SH-SY5Y (cell line): ENCODE results near the gene NRBP1.

Experiments used
- GATA2 ChIP-seq: IDR thresholded peaks from 2 replicates; pipeline ENCODE4 v1.6.1; 2011; ENCODE audit warnings: mild to moderate bottlenecking, low read depth, low read length
- GATA3 ChIP-seq: IDR thresholded peaks from 2 replicates; pipeline ENCODE4 v1.6.1; 2011; ENCODE audit warnings: low read depth, mild to moderate bottlenecking, low read length, moderate library complexity

The NRBP1 gene

DNA sequence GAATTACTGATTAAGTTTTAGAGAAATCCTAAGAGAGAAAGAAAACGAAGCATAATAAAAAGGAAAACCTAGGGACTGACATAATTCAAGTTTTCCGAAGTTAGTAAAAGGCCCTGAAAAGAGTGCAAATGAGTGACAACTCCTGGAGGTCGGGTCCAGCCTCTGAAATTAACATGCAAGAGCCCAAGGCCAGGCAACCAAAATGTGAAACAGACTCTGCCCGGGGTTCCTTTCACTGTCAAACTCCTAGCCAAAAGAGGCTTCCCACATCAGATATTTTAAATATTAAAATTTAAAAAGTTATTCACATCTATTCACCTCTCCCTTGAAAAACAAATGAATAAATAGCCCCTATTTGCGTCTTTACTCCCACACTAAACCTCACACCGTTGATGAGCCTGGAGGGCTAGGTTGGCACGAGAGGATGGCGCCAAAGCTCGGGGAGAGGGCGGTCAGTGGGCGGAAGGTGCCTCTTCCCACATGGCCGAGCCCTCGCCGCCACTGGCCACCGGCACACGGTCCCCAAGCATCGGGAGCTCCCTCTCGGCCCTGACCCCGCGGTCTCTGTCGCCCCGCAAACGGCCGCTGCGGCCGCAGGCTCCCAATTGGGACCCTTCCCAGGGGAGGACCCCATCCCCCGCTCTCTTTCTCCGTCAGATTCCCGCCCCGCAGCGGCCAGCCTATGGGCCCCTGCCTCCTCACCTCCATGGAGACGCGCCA lies 19.7 kb upstream of the NRBP1 start:
- TF ChIP-seq GATA3 (no peak), GATA2 (no peak)

- TF ChIP-seq GATA3, result no peak
- TF ChIP-seq GATA2, result no peak
Observed at GRCh38 chr2:27409321-27410073, 18.9 kb upstream of the NRBP1 start, which contains the start of gene PPM1G. TSS of gene PPM1G (minus strand) at chr2:27409591. CDS start at chr2:27409422, 169 bp downstream.

GRCh38 chr2:27412419-27413152 lies 15.8 kb upstream of the NRBP1 start:
- TF ChIP-seq GATA3 (no peak), GATA2 (no peak)

DNA sequence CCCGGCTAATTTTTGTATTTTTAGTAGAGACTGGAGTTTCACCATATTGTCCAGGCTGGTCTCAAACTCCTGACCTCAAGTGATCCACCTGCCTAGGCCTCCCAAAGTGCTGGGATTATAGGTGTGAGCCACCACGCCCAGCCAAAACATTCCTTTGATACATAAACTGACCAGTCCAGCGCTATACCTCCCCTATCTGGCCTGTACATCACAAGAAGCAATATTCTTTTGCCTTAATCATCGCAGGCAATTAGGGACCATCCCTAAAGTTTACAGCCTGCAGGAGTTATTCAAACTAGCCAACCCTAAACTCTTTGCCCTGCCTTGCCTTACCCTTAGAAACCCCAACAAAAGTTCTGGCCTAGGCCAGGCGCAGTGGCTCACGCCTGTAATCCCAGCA lies 12.3 kb upstream of the NRBP1 start:
- TF ChIP-seq GATA3 (no peak), GATA2 (no peak)

DNA sequence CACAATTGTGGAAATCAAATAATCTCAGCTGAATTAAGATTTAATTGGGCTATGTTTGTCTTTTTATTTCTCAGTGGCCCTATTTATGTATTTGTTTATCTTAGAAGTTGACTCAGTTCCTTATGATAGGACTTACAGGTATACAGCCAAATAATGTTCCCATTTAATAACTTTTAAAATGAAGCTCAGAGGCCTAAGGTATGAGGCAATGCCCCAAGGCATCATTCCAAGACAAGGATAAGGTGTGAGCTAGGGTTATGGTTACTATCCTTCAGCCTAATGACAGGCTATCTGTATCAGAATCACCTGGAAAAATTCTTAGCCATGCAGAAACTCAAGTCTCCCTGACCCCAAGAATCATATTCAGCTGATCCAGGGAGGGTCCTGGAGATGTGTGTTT lies 7.4 kb upstream of the NRBP1 start:
- TF ChIP-seq GATA2 (no peak), GATA3 (no peak)

GRCh38 chr2:27421660-27422250 lies 6.7 kb upstream of the NRBP1 start:
- TF ChIP-seq GATA2 (no peak), GATA3 (no peak)

DNA sequence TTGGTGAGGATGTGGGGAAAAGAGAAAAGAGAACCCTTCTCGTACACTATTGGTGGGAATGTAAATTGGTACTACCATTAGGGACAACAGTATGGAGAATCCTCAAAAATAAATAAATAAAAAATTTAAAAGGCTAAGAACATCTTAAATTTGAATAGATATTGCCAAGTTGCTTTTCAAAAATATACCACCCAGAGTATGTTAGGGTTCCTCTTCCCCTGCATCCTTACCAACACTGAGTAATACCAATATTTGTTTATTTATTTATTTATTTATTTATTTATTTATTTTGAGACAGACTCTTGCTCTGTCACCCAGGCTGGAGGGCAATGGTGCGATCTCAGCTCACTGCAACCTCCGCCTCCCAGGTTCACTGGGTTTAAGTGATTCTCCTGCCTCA lies 5.5 kb upstream of the NRBP1 start:
- TF ChIP-seq GATA3 (no peak), GATA2 (no peak)

- TF ChIP-seq GATA2, result no peak
- TF ChIP-seq GATA3, result no peak
Observed at GRCh38 chr2:27427863-27428212, 593 bp upstream of the NRBP1 start.

- no peak for TF ChIP-seq GATA2
- TF ChIP-seq GATA3, result no peak
Observed at GRCh38 chr2:27428978-27429541, 629 bp downstream of the NRBP1 start.

DNA sequence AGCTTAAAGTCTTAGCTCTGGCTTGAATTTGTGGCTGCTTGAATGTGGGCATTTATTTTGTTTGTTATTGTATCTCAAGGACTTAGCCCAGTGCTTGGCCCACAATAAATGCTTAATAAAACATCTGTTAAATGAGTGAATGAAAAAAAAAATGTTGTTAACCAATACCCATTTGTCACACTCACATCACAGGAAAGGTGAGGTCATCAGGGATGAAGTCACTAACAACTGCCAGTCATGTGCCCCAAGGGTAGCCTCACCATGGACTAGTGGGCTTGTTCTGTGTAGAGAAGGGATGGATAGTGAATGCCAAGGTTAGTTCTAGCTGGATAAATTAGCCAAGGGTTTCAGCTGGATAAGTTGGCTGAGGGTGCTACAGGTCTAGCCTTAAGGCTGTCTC lies 3.0 kb downstream of the NRBP1 start:
- TF ChIP-seq GATA3, result no peak
- TF ChIP-seq GATA2, result no peak

- TF ChIP-seq GATA2 (no peak), GATA3 (no peak)
Observed at GRCh38 chr2:27435628-27436027, 7.2 kb downstream of the NRBP1 start.

DNA sequence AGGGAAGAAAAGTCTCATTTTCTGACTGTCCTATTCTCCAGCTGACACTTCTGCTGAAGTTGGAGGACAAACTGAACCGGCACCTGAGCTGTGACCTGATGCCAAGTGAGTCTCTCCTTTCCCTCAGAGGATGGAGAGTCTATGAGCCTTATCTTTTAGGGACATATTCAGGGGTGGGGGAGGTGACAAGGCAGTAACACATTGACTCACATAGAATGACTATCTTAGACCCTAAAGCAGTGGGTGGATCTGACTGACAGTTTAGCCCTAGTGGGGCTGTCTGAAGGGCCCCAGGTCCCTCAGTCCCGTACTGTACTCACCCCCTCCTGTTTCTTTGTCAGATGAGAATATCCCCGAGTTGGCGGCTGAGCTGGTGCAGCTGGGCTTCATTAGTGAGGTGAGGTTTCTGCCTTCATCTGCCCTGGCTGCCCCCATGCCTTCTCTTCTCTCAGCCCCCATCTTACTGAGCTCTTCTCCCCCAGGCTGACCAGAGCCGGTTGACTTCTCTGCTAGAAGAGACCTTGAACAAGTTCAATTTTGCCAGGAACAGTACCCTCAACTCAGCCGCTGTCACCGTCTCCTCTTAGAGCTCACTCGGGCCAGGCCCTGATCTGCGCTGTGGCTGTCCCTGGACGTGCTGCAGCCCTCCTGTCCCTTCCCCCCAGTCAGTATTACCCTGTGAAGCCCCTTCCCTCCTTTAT lies 12.9 kb downstream of the NRBP1 start:
- TF ChIP-seq GATA3, result no peak
- no peak for TF ChIP-seq GATA2
